ENCODE results near the gene SGTB.
A peak's percentile ranks its signal among the peaks of the same experiment; 100 is the strongest.
"Not testable (repeated sequence)": the region's sequence is repeated elsewhere in the genome, so short reads cannot be mapped to it uniquely, and the experiment has no call there.

The SGTB gene

GRCh38 chr5:65732046-65732445 lies 10.1 kb upstream of the SGTB start:
- DNase-seq: not testable (repeated sequence)

GRCh38 chr5:65730910-65731309 lies 9.0 kb upstream of the SGTB start:
- DNase-seq: no peak

- no peak for DNase-seq
These were observed 6.3 kb upstream of the SGTB start for GRCh38 chr5:65728218-65728617.

GRCh38 chr5:65727491-65728156 lies 5.7 kb upstream of the SGTB start:
- no peak for DNase-seq

- DNase-seq: peak in 1 of 6 experiments; percentile 3
These were observed 880 bp upstream of the SGTB start for GRCh38 chr5:65722575-65723403.

- DNase-seq: peak in 3 of 6 experiments; percentile 8 to 49 (median 25)
These were observed 724 bp downstream of the SGTB start for GRCh38 chr5:65721050-65721719.

- DNase-seq: no peak
These were observed 3.2 kb downstream of the SGTB start for GRCh38 chr5:65718576-65719310.

- no peak for DNase-seq
These were observed 13.8 kb downstream of the SGTB start for GRCh38 chr5:65708145-65708544.

GRCh38 chr5:65707663-65708062 lies 14.2 kb downstream of the SGTB start:
- DNase-seq: no peak

- DNase-seq: no peak
These were observed 17.2 kb downstream of the SGTB start for GRCh38 chr5:65704621-65705239.

- DNase-seq: no peak
These were observed 19.9 kb downstream of the SGTB start for GRCh38 chr5:65702036-65702435.

- DNase-seq: no peak
These were observed 22.6 kb downstream of the SGTB start for GRCh38 chr5:65699338-65699737.

- DNase-seq: no peak
These were observed 25.0 kb downstream of the SGTB start for GRCh38 chr5:65696892-65697291.

- DNase-seq: no peak
These were observed 26.0 kb downstream of the SGTB start for GRCh38 chr5:65695896-65696295.

- no peak for DNase-seq
These were observed 26.6 kb downstream of the SGTB start for GRCh38 chr5:65695162-65695755.

- DNase-seq: no peak
These were observed 28.8 kb downstream of the SGTB start for GRCh38 chr5:65693121-65693520.

- no peak for DNase-seq
These were observed 39.8 kb downstream of the SGTB start for GRCh38 chr5:65682148-65682547.

- not testable (repeated sequence) for DNase-seq
These were observed 45.9 kb downstream of the SGTB start for GRCh38 chr5:65676056-65676455.

- DNase-seq: no peak
These were observed 47.2 kb downstream of the SGTB start for GRCh38 chr5:65674749-65675148.

- no peak for DNase-seq
These were observed 49.1 kb downstream of the SGTB start for GRCh38 chr5:65672796-65673195.

GRCh38 chr5:65668696-65669095 lies 53.2 kb downstream of the SGTB start:
- DNase-seq: no peak
